GM21737 (cell line): Measurements from ENCODE around the gene RAMP1.
"Not testable (repeated sequence)": the region's sequence is repeated elsewhere in the genome, so short reads cannot be mapped to it uniquely, and the experiment has no call there.

Source experiments
- ATAC-seq: cut with Tn5 transposase; IDR thresholded peaks from one replicate; pipeline ENCODE4 v1.9.1; 2021; ENCODE audit warnings: mild to moderate bottlenecking, moderate library complexity; ENCODE audit not compliant: unreplicated experiment

RAMP1 gene

DNA sequence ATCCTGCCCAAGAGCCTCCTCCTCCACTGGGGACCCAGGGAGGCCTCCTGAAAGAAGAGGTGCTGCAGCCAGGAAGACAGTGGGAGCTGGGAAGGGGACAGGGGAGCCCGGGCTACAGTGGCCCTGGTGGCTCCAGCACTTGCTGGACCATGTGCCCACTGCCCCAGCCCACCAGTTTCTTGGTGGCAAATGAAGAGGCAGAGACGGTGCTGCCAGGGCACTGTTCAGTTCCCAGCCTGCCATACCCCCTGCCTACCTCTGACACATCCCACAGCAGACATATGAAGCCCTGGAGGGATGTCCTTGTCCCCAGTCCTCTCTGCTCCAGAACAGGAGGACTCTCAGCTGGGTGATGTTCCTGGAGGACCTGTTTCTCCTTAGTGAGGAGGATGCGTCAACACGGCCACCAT, 3.7 kb downstream of the RAMP1 start:
- ATAC-seq: no peak

DNA sequence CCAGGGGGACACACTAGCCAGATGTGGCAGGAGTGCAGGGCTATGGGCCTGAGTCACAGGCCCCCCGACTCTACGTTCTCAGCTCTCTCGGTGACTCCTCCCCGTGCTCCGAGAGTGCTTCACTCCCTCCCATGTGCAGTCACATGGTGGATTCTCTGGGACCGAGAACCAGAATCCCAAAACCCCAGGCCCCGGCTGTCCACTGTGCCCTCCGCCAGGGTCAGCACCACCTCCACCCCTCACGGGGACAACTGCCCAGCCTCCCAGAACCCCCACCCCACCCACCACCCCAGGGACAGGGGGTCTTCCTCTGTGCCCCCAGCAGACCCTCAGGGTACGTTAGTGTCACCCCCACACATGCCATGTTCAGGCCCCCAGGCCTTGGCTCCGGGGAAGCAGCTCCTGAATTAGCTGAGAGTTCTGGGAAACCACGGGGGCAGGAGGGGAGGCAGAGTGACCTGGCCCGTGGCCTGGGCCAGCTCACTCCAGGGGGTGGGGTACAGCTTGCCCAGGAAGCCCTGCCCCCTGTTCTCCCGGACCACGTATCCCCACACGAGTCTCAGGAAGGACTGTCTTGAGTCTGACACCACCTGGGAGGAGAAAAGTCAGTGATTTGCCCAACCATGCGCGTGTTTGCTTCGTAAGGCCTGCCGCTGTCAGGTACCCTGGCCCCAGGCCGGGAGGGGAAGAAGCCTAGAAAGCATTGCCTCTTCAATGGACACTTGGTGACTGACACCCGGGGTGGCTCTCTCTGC, 4.4 kb downstream of the RAMP1 start:
- ATAC-seq: no peak

DNA sequence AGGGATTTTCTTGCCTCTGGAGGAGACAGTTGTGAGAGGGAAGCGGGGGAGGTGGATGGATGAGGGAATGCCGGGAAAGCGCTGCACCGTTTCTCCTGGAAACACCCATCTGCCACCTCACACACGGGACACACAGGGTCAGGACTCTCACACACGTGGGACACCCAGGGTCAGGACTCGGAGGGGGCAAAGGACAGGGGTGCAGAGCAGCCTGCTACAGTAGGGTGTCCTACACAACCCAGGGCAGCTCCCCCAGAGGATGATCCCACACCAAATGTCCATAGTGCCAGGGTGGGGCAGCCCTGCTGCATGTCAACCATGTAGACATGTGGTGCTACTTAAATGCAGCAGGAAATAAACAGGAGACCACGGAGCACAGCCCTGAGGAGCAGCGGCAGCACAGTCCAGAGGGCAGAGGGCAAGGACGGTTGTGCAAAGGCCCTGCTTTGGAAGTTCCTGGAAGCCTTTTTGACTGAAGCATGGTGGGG, 5.1 kb downstream of the RAMP1 start:
- ATAC-seq: no peak

DNA sequence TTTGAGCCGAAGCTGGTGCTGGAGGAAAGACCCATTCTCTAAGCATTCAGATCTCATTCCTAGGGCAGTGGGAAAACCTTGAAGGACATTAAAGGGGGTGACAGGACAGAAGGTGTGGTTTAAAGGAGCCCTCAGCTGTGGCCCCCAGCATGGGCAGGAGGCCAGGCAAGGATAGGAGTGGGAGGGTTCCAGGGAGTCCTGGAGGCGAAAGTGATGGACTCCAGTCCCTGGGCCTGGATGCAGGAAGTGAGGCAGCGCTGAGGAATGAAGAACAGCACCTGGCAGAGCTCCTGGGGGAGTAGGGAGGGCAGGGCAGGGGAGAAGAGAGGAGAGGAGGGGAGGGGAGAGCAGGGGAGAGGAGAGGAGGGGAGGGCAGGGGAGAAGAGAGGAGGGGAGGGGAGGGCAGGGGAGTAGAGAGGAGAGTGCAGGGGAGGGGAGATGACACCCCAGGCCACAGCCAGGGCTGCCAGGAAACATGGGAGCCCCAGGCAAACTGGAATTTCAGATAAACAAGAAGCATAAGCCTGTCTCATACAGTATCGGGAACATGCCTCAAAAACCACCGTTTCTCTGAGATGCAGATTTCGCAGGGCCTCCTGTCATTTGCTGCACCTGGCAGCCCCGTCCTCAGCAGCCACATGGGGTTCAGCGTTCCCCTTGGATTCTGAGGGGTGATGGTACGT, 5.7 kb downstream of the RAMP1 start:
- ATAC-seq: no peak

DNA sequence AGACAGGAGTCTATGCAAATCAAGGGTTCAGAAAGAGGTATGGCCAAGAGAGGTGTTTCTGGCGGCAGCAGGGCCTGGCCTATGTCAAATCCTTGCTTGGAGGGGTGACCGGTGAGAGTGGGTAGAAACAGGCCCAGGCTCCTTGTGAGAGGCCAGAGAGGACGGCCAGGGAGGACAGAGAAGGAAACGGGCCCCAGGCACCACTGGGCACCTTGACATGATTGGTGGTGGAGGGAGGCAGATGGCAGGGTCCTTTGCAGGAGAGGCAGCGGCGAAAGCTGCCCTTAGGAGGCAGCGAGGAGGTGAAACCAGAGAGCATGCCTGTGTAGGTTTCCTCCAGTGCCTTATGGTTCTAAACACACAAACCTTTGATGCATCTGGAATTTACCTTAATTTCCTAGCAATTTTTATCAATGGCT, 6.2 kb downstream of the RAMP1 start:
- ATAC-seq: no peak

DNA sequence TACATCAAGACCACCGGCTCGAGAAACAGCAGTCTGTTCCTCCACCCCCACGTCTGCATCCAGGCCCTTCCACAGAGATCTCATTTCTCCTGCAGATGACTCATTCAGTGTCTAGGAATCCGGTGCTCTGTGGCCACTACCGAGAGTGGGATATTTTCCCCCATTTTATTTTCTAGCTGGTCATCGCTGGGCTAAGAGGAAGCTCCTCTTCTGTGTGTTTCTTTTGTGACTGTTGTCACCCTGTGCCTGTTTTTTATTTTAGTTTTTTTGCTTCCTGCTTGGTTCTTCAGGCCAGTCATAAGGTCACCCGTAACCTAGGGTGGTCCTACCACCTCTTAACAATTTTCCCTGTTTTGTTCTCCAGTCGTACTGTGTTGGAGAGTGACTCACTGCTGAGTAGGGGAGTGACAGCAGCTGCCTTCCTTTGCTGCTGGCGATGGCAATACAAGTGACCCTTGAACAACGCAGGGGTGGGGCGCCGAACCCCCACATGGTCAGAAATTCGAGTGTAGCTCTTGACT, 6.7 kb downstream of the RAMP1 start:
- no peak for ATAC-seq

DNA sequence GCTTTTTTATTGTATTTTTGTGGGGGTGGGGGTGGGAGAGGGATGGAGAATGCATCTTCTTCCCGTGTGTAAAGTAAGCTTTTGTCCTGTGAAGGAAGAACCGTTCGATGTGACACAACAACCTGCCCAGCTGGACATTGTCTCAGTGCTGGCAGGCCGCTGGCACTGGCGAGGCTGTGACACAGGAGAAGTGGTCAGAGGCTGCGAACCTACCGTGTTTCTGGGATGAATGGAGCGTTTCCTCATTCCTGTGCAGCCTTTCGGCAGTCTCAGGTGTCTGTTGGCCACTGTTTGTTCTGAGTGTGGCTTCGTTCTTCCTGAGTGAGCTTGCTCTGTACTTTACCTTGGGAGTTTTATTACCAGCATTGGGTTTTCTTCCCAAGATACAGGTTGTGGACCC, 8.0 kb downstream of the RAMP1 start:
- ATAC-seq: no peak

DNA sequence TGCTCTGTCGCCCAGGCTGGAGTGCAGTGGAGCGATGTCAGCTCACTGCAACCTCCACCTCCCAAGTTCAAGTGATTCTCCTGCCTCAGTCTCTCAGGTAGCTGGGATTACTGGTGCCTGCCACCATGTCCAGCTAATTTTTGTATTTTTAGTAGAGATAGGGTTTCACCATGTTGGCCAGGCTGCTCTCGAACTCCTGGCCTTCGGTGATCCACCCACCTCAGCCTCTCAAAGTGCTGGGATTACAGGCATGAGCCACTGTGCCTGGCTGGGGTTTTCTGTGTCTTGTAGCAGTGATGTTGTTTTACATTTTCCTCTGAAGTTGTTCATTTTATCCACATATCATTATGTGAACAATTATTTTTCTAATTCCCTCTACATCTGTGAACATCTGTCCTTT, 8.7 kb downstream of the RAMP1 start:
- ATAC-seq: not testable (repeated sequence)

DNA sequence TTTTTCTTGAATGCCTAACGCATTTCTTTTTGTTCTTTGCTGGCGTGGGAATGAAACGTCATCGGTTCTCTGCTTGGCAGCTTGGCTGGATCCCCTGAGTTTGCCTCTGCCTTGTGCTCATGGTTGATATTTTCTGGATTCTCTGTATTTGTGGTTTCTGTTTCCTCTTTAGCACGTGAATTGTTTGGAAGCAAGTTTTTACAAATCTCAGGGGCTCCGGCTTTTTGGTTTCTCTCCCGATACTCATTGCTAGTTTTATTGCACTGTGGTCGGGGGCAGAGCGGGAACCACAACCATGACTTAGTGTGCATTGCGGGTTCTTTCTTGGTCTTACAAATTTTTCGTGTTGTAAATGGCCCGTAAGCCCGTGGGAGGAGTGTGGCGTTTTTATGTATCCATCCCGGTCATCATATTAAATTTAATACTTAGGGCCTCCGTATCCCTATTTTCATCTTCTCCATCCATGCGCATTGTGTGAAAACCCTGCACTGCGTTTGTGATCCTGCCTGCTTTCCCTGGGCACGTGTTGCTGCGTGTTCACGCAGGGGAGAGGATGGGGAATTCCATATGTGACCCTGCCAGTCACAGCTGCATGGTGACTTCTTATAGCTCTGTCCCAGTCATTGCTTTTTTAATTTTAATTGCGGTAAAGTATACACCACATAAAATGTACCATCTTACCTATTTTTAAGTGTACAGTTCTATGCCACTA, 9.4 kb downstream of the RAMP1 start:
- ATAC-seq: no peak

DNA sequence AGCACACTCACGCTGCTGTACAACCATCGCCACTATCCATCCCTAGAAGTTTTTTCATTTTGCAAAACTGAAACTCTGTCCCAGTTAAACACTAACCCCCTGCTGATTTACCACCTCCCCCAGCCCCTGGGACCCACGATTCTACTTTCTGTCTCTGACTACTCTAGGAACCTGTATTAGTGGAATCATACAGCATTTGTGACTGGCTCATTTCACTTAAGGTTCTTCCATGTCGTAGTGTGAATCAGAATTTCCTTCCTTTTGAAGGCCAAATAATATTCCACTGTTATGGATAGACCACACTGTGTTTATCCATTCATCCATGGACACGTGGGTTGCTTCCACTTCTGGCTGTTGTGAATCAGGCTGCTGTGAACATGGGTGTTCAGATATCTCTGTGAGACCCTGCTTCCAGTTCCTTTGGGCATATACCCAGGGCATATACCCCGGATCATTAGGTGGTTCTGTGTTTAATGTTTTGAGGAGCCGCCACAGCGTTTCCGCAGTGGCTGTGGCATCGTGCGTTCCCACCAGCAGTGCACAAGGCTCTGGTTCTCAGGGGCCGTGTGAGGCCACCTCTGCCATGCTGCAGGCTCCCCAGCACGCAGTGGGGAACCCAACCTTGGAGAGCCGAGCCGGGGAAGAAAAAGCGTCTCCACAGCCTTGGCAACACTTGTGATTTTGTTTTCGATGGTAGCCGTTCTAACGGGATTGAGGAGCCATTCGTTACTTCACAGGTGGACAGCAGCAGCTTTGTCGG, 10.1 kb downstream of the RAMP1 start:
- no peak for ATAC-seq

DNA sequence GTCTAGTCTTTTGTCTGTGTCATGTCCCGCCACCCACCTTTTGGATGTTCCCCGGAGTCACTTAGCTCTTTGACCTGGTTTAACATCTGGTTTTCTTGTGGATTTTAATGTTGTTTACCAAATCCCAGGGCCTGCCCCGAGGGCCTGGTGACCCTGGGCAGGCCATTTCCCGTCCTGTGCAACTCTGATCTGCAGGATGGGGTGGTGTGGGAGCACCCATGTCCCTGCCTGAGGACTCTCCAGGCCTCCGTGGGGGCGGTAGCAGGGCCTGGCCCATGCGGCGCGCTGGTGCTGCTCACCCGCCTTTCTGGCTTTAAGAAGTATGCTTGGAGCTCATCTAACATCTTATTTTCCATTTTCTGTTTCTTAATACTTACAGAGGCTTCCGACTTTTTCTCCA, 10.7 kb downstream of the RAMP1 start:
- no peak for ATAC-seq

DNA sequence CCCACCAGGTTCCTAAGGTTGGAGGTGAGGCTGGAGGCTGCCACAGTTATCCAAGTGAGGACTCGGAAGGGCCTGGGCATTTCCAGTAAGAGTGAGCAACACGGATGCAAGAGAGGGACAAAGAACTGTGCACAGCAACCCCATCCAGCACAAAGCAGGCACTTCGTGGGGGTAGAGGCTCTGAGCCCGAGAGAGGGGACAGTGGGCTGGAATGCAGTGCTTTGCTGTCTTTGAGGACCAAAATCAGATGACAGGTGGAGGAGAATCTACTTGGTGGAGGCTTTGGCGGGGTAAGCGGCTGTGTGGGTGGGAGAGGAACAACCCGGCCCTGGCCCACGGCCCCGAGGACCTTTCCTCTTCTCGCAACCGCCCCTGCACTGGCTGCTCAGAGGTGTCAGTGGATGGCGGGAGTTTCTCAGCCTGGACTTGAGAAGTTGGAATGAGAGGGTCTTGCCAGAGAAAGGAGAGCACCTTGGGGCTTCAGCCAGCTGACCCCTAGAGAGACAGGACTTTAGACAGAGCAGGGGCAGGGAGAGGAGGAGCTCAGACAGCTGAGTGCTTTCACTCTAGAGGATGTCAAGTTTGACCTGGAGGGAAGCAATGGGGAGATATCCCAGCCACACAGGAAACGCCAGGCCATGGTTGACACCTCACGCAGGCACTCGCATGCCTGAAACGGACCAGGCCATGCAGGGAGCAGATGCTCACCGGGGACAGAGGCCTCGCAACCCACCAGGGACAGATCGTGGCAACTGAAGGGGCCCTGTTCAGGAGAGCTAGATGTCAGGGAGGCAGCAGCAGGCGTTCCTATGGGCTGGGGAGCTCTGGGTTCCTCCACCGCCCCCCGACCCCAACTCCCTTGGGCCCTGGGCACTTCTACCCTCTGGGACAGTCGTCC, 11.6 kb downstream of the RAMP1 start:
- ATAC-seq: no peak

DNA sequence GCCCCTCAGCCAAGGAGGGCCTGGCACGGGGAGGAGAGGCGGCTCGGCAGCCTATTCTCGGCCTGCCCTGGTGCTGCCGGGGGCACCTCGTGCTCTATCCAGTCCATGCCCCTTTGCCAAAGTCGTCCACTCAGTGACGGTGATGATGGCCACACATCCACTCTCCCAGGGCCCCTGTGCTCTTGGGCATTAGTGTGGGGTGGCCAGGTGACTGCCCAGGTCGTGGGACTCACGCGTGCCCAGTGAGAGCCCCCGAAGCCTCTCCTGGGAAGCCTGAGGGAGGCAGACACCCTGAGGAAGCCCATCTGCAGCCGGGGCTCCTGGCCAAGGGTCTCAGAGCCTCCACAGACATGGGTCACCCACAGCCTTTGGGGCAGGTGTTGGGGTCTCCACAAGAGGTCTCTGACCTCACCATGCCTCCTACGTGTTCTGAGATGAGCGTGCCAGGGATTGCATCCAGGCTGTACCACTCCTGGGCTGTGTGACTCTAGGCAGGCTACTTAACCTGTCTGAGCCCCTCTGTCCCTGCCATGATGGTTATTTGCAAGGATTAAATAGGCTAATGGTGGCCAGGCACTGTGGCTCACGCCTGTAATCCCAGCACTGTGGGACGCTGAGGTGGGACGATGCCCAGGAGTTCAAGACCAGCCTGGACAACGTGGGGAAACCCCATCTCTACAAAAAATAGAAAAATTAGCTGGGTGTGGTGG, 12.9 kb downstream of the RAMP1 start:
- no peak for ATAC-seq

DNA sequence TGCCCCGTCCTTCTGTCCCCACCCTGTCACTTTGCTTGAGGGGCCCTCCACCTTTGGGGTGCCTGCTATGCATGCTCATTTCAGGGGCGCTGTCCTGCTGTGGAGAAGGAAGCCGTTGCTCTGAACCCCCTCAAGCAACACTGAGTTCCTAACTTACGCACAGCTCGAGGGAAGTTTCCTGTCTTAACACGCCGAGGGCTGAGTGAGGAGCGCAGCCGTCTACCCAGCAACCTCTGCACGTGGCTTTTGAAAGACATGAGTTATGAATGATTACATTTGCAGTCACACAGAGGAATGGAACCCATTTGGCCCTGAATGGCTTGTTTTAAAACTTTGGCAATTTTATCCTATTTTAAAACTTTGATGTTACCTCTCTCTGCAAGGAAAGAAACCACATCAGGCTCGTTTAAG, 14.0 kb downstream of the RAMP1 start:
- ATAC-seq: no peak

DNA sequence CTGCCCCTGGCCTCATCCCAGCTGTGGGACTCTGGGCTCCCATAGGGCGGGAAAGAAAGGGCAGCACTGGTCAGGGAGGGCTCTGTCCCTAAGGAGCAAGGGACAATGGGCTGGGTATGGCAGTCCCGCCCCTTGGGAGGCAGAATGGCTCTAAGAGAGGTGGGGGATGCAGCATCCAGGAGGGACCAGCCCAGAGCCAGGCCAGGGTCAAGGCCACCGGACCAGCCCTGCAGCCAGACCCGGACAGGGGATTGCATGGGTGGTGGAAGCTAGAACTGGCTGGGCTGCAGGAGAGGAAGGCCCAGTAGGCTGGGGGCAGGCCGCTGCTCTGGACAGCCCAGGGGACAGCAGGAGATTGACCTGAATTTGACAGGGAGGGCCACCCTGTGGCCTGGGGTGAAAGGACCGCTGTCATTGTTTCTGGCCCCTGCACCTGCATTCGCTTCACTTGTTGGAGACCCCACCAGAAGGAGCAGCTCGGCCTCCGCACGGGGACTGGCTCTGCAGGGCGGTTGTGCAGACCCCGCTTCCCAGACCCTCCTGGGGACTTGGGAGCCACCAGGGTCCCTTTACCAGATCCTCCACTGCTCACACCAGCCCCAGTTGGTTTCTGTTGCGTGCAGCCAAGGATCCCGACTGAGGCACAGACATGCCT, 14.6 kb downstream of the RAMP1 start:
- no peak for ATAC-seq

DNA sequence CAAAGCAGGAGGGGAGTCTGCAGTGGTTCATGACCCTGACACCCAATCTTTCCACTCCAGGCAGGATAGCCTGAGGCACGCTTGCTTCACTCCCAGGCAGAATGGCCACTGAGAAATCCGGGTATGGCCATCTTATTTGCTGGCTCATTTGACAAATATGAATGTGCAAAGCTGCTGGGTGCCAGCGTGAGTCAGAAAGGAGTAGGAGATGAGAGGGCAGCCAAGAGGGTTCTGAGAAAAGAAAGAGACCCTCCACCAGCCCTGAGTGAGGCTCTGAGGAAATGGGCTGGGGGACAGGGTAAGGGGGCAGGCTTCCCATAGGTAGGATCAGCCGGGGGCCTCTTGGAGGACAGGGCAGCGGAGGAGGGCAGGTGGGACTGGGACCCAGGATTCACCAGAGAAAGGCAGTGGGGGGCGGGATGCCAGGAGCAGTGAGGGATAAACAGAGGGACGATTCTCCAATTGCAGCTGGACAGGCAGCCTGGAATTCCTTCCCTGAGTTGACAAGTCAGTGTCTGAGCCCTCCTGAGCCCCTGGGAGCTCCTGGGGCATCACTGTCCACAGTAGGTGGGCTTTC, 15.2 kb downstream of the RAMP1 start:
- no peak for ATAC-seq

DNA sequence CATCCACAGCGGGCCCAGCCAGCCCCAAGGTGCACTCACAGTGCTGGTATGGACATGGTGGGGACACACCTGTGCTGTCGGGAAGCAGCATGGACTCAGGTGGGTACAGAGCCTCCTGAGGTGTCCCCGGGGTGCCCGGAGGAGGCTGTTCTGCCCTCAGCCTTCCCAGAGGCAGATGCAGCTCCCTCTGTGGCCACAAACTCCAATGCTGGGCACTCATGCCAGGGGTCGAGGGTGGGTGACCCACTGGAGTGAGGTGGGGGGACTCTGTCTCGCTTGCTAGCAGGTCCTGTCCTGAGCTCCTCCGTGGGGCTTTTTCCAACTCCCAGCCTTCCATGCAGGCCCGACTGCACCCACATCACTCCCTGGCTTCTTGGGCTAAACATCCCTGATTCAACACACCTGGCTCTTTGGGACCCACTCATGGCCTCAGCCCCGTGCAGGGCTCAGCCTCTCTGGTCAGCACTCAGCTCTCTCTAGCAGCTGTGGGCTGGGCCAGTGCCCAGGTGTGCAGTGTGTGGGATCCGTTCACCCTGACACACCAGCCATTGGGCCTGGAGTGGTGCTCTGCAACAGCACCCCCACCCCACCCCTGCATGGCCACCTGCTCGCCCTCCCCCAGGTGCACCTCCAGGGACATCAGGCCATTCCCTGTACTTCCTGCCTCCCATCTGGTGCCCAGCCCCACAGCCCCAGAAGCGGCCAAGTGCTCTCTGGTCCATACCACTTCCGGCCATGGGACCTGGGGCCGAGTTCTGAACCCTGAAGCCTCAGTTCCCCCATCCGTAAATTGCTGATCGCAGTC, 16.0 kb downstream of the RAMP1 start:
- ATAC-seq: no peak
